Transverse colon (tissue), 4 donors: ENCODE data around the gene HSDL1. TPM values are rescaled to one million over a fixed set of nuclear protein-coding genes. Genes with fewer than 3 reads are reported as not detected.

ENCODE experiments used
- DNase-seq: peaks from one replicate; pipeline ENCODE4 v3.0.0-alpha.2; 2019
- H3K27ac ChIP-seq, 4 donors: fragments of 200-600 bp; sonication (generic); 2 replicates each; pipeline ENCODE4 v1.5.1; 2016 to 2018; ENCODE audit warnings: inconsistent platforms in 4 of 4
- H3K27me3 ChIP-seq: fragments of 200-600 bp; sonication (generic); 2 replicates; pipeline ENCODE4 v1.5.1; 2017; ENCODE audit warnings: inconsistent platforms
- H3K36me3 ChIP-seq, 4 donors: fragments of 200-600 bp; sonication (generic); 2 replicates each; pipeline ENCODE4 v1.5.1; 2017 to 2019; ENCODE audit warnings: inconsistent platforms in 4 of 4
- H3K4me1 ChIP-seq, 4 donors: fragments of 200-600 bp; sonication (generic); 2 replicates each; pipeline ENCODE4 v1.5.1; 2017 to 2020; ENCODE audit warnings: inconsistent platforms in 4 of 4
- H3K4me3 ChIP-seq, 4 donors: fragments of 200-600 bp; sonication (generic); 1 replicate in 1 of 4; 2 replicates in 3 of 4; pipeline versions ENCODE4 v1.5.1 to v1.6.1; 2017 to 2019; ENCODE audit warnings: inconsistent platforms in 4 of 4
- H3K9me3 ChIP-seq, 2 donors: fragments of 200-600 bp; sonication (generic); 2 replicates each; pipeline ENCODE4 v1.5.1; 2017 to 2019; ENCODE audit warnings: inconsistent platforms in 2 of 2
- CTCF ChIP-seq, 5 experiments: fragments of 200-600 bp in 3 of 5; fragments of 450-650 bp in 2 of 5; sonication (generic) in 3 of 5; IDR thresholded peaks; 1 replicate in 2 of 5; 2 replicates in 3 of 5; pipeline ENCODE4 v1.5.1; 2016 to 2017; ENCODE audit warnings: antibody characterized with exemption in 5 of 5, inconsistent platforms in 3 of 5, mild to moderate bottlenecking in 2 of 5, moderate library complexity in 1 of 5
- EP300 ChIP-seq: sonication (generic); formaldehyde crosslinking; IDR thresholded peaks from one replicate; pipeline ENCODE4 v1.6.1; 2017; ENCODE audit warnings: antibody characterized with exemption, low read depth
- POLR2A ChIP-seq: fragments of 450-650 bp; IDR thresholded peaks from one replicate; pipeline ENCODE4 v1.6.1; 2016; ENCODE audit warnings: antibody characterized with exemption, mild to moderate bottlenecking, moderate library complexity
- POLR2AphosphoS5 ChIP-seq, 3 donors: sonication (generic); formaldehyde crosslinking; IDR thresholded peaks; one replicate each; pipeline ENCODE4 v1.6.1; 2016; ENCODE audit warnings: antibody characterized with exemption in 3 of 3
- WGBS, 2 donors: methylation state at CpG; one replicate each; pipeline ENCODE4 v1.1.5; 2018; ENCODE audit warnings: low coverage in 1 of 2; 5-methylcytosine and 5-hydroxymethylcytosine counted together
- in situ Hi-C, 4 donors: fragments of 200-750 bp; cut with MboI; loops; one replicate each; pipeline versions ENCODE4 v1.15.0 to v1.15.1; 2017; ENCODE audit warnings: low sequenced_read_pairs in 3 of 4, low pct_ligation_motif_present in 1 of 4, low pct_unique_long_range_greater_than_20kb in 1 of 4
- intact Hi-C: fragments of 100-400 bp; cut with DNase I; formaldehyde crosslinking; loops from one replicate; pipeline ENCODE4 v1.15.1; 2023; ENCODE audit warnings: low total_unique reads
- total RNA-seq, 4 donors: library from RNA; depleted of rRNA; stranded (reverse); fragments of >200 nt; gene quantifications; one replicate each; pipeline ENCODE4 v1.1.0, GENCODE V29; 2016

Gene HSDL1
- total RNA-seq, 4 donors from 2014 or later = 1.2 to 16.2 (median 8.7) TPM

GRCh38 chr16:84153660-84154214 lies 8.8 kb upstream of the HSDL1 start:
- in situ Hi-C loops = no loop called here
- TF ChIP-seq POLR2AphosphoS5 (IDR thresholded peaks at IDR 0.05) (no peak), POLR2A (no peak), EP300 (no peak), CTCF (IDR thresholded peaks at IDR 0.05) (no peak)
- Histone ChIP-seq H3K9me3 (no peaks in the 10 kb centered on the region), H3K27me3 (peaks cover 13% of the 10 kb centered on the region), H3K27ac (no peak overlapping the region), H3K36me3 (no peaks in the 10 kb centered on the region), H3K4me3 (no peak overlapping the region), H3K4me1 (no peaks in the 10 kb centered on the region)
- WGBS, 2 donors = 58 to 62% methylated on average over 2 to 8 of the region's 8 CpGs
- intact Hi-C loops = no loop called here
- DNase-seq = no peak

- Histone ChIP-seq H3K27me3 (no peaks in the 10 kb centered on the region), H3K4me1 (no peaks in the 10 kb centered on the region), H3K27ac (no peak overlapping the region), H3K36me3 (no peaks in the 10 kb centered on the region), H3K9me3 (no peaks in the 10 kb centered on the region), H3K4me3 (no peak overlapping the region)
- no peak for TF ChIP-seq CTCF (IDR thresholded peaks at IDR 0.05)
- no peak for TF ChIP-seq POLR2A
- no peak for TF ChIP-seq EP300
- TF ChIP-seq POLR2AphosphoS5 (IDR thresholded peaks at IDR 0.05) = no peak
- in situ Hi-C loops = no loop called here
- DNase-seq = no peak
- intact Hi-C loops = no loop called here
- WGBS, 2 donors = 84 to 100% methylated on average over 1 to 3 of the region's 3 CpGs
These were observed 5.9 kb upstream of the HSDL1 start for GRCh38 chr16:84150926-84151325.

- Histone ChIP-seq H3K27me3 (no peaks in the 10 kb centered on the region), H3K4me1 (peaks cover 3 to 14% (median 12%) of the 10 kb centered on the region in 4 donors), H3K36me3 (no peaks in the 10 kb centered on the region), H3K4me3 (peak overlapping the region; percentile 91 to 99 (median 98)), H3K9me3 (no peaks in the 10 kb centered on the region), H3K27ac (peak overlapping the region; percentile 81 to 89 (median 86))
- 1 to 20% methylated on average over 1 to 38 of the region's 39 CpGs for whole genome bisulfite sequencing, 2 donors
- TF ChIP-seq EP300 (no peak), CTCF (IDR thresholded peaks at IDR 0.05) (no peak), POLR2AphosphoS5 (IDR thresholded peaks at IDR 0.05) (no peak), POLR2A (no peak)
- in situ Hi-C loops (no loop called here), intact Hi-C loops (no loop called here)
- DNase-seq = peak; percentile 33
These were observed 643 bp downstream of the HSDL1 start for GRCh38 chr16:84144209-84144858.

- Histone ChIP-seq H3K4me1 (peaks cover 3 to 14% (median 12%) of the 10 kb centered on the region in 4 donors), H3K4me3 (peak overlapping the region in 3 of 4 donors; percentile 91 to 98 (median 97)), H3K9me3 (no peaks in the 10 kb centered on the region), H3K27ac (peak overlapping the region in 1 of 4 donors; percentile 87), H3K27me3 (no peaks in the 10 kb centered on the region), H3K36me3 (no peaks in the 10 kb centered on the region)
- intact Hi-C loops (no loop called here), in situ Hi-C loops (no loop called here)
- no peak for DNase-seq
- WGBS, 2 donors = 31 to 40% methylated on average over 1 to 13 of the region's 13 CpGs
- TF ChIP-seq CTCF (IDR thresholded peaks at IDR 0.05) = no peak
- TF ChIP-seq POLR2A = no peak
- no peak for TF ChIP-seq EP300
- TF ChIP-seq POLR2AphosphoS5 (IDR thresholded peaks at IDR 0.05) = no peak
These were observed 1.2 kb downstream of the HSDL1 start for GRCh38 chr16:84143784-84144199.
